ENCODE measurements around the gene AGAP6.
"Not testable (repeated sequence)": the region's sequence is repeated elsewhere in the genome, so short reads cannot be mapped to it uniquely, and the experiment has no call there.

DNA sequence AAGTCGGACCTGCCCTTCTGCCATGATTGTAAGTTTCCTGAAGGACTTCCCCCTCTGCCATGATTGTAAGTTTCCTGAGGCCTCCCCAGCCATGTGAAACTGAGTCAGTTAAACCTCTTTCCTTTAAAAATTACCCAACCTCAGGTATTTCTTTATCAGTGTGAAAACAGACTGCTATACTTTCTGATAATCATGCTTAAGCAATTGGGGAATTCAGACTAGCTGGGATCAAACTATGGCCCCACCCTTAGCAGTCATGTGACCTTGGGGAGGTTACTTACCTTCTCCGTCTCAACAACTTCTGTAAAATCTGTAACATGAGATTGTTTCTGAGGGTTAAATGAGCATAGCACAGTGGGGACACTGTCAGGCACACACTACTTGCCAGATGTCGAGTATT is 999 bp upstream of the AGAP6 start:
- TF ChIP-seq CTCF, POLR2A (IDR thresholded peaks at IDR 0.05): not testable (repeated sequence)
